Liver (tissue), 9 donors: ENCODE results near the gene TMEM175. TPM values are rescaled to one million over a fixed set of nuclear protein-coding genes. Genes with fewer than 3 reads are reported as not detected.

ENCODE experiments used
- DNase-seq: peaks from one replicate; pipeline ENCODE4 v3.0.0-alpha.2; 2017; ENCODE audit warnings: low spot score
- H3K27ac ChIP-seq, 2 donors: one replicate each; pipeline ENCODE4 v1.7.0; 2013; ENCODE audit warnings: inconsistent platforms in 2 of 2, low read length in 2 of 2, control low read depth in 1 of 2, low read depth in 1 of 2, mild to moderate bottlenecking in 1 of 2
- H3K27me3 ChIP-seq, 4 donors: one replicate each; pipeline versions ENCODE4 v1.6.1 to v1.7.0; 2013; ENCODE audit warnings: low read length in 3 of 4, inconsistent platforms in 1 of 4, mild to moderate bottlenecking in 1 of 4, moderate library complexity in 1 of 4; ENCODE audit not compliant: control insufficient read depth in 4 of 4, insufficient read depth in 4 of 4
- H3K36me3 ChIP-seq, 4 donors: one replicate each; pipeline versions ENCODE4 v1.6.1 to v1.7.0; 2013; ENCODE audit warnings: low read length in 3 of 4, mild to moderate bottlenecking in 3 of 4, low read depth in 1 of 4, moderate library complexity in 1 of 4; ENCODE audit not compliant: control insufficient read depth in 4 of 4, insufficient read depth in 3 of 4
- H3K4me1 ChIP-seq, 4 donors: one replicate each; pipeline versions ENCODE4 v1.6.1 to v1.7.0; 2013; ENCODE audit warnings: low read length in 3 of 4, mild to moderate bottlenecking in 3 of 4, moderate library complexity in 1 of 4; ENCODE audit not compliant: control insufficient read depth in 4 of 4, insufficient read depth in 4 of 4
- H3K4me3 ChIP-seq, 3 donors: one replicate each; pipeline versions ENCODE4 v1.6.1 to v1.7.0; 2013; ENCODE audit warnings: low read length in 3 of 3, control low read depth in 1 of 3, low read depth in 1 of 3, mild to moderate bottlenecking in 1 of 3
- H3K9ac ChIP-seq, 2 donors: one replicate each; pipeline ENCODE4 v1.7.0; 2013; ENCODE audit warnings: low read length in 2 of 2, mild to moderate bottlenecking in 2 of 2, moderate library complexity in 2 of 2, control low read depth in 1 of 2, low read depth in 1 of 2
- H3K9me3 ChIP-seq, 4 donors: one replicate each; pipeline versions ENCODE4 v1.6.1 to v1.7.0; 2013; ENCODE audit warnings: low read length in 3 of 4; ENCODE audit not compliant: control insufficient read depth in 4 of 4
- EGR1 ChIP-seq, 2 donors: IDR thresholded peaks; 2 replicates each; pipeline ENCODE4 v1.6.1; 2016 to 2018; ENCODE audit warnings: antibody characterized with exemption in 2 of 2, low read depth in 2 of 2
- FOXA1 ChIP-seq: IDR thresholded peaks from 2 replicates; pipeline ENCODE4 v1.6.1; 2016; ENCODE audit warnings: antibody characterized with exemption
- FOXA2 ChIP-seq: IDR thresholded peaks from 2 replicates; pipeline ENCODE4 v1.6.1; 2016; ENCODE audit warnings: antibody characterized with exemption
- GABPA ChIP-seq, 2 donors: IDR thresholded peaks in 1 of 2; conservative IDR thresholded peaks in 1 of 2; 2 replicates each; pipeline ENCODE4 v1.6.1; 2016; ENCODE audit warnings: antibody characterized with exemption in 2 of 2, mild to moderate bottlenecking in 1 of 2, moderate library complexity in 1 of 2
- HNF4A ChIP-seq, 2 donors: conservative IDR thresholded peaks; 2 replicates each; pipeline ENCODE4 v1.6.1; 2016; ENCODE audit warnings: antibody characterized with exemption in 2 of 2, mild to moderate bottlenecking in 2 of 2
- JUND ChIP-seq, 2 donors: IDR thresholded peaks; 2 replicates each; pipeline ENCODE4 v1.6.1; 2016; ENCODE audit warnings: antibody characterized with exemption in 2 of 2
- MAX ChIP-seq: IDR thresholded peaks from 2 replicates; pipeline ENCODE4 v1.6.1; 2016; ENCODE audit warnings: antibody characterized with exemption
- NR2F2 ChIP-seq: IDR thresholded peaks from 2 replicates; pipeline ENCODE4 v1.6.1; 2016; ENCODE audit warnings: antibody characterized with exemption
- RAD21 ChIP-seq, 2 donors: IDR thresholded peaks; 2 replicates each; pipeline ENCODE4 v1.6.1; 2016; ENCODE audit warnings: antibody characterized with exemption in 2 of 2, mild to moderate bottlenecking in 2 of 2
- REST ChIP-seq: IDR thresholded peaks from 2 replicates; pipeline ENCODE4 v1.6.1; 2016; ENCODE audit warnings: antibody characterized with exemption, mild to moderate bottlenecking
- RXRA ChIP-seq, 2 donors: IDR thresholded peaks; 2 replicates each; pipeline ENCODE4 v1.6.1; 2017 to 2018; ENCODE audit warnings: antibody characterized with exemption in 2 of 2, mild to moderate bottlenecking in 1 of 2
- YY1 ChIP-seq: IDR thresholded peaks from 2 replicates; pipeline ENCODE4 v1.6.1; 2016; ENCODE audit warnings: antibody characterized with exemption, mild to moderate bottlenecking
- ZBTB33 ChIP-seq: IDR thresholded peaks from 2 replicates; pipeline ENCODE4 v1.6.1; 2016; ENCODE audit warnings: antibody characterized with exemption
- WGBS: extraction: QIAGEN DNeasy Blood & Tissue Kit; methylation state at CpG from one replicate; pipeline ENCODE4 v1.1.7; 2013; 5-methylcytosine and 5-hydroxymethylcytosine counted together
- polyA plus RNA-seq, 2 donors: library from polyadenylated mRNA; stranded (reverse) in 1 of 2; unstranded in 1 of 2; fragments of 200-250 nt in 1 of 2; fragments of >200 nt in 1 of 2; fragmentation: Nextera tagmentation in 1 of 2; extraction: Ambion mirVana in 1 of 2; gene quantifications; one replicate each; pipeline versions ENCODE4 v1.2.1 to v1.2.3, GENCODE V29; 2013 to 2015
- total RNA-seq, 2 donors: library from RNA; depleted of rRNA; stranded (reverse); fragments of >200 nt; gene quantifications; one replicate each; pipeline ENCODE4 v1.2.3, GENCODE V29; 2014
- donor health status: healthy.
- donor health status: healthy.
- donor health status: healthy.
- donor health status: healthy.
- donor health status: healthy.

TMEM175 gene
- total and polyA plus RNA-seq, 4 donors = 18.6 to 26.3 (median 25.5) TPM

GRCh38 chr4:951594-952468 lies 19.6 kb downstream of the TMEM175 start:
- WGBS = 93% methylated on average over 23 of the region's 23 CpGs

GRCh38 chr4:952881-953573 lies 20.8 kb downstream of the TMEM175 start:
- Histone ChIP-seq H3K36me3 (peaks cover 0 to 22% (median 5%) of the 10 kb centered on the region in 4 donors), H3K27me3 (no peaks in the 10 kb centered on the region), H3K27ac (no peak overlapping the region), H3K9me3 (no peaks in the 10 kb centered on the region), H3K4me3 (no peak overlapping the region), H3K4me1 (no peaks in the 10 kb centered on the region), H3K9ac (no peak overlapping the region)
- TF ChIP-seq YY1 = no peak
- no peak for TF ChIP-seq NR2F2
- no peak for TF ChIP-seq ZBTB33
- WGBS = 95% methylated on average over 28 of the region's 28 CpGs
- DNase-seq = no peak

More at GRCh38 chr4:951594-952468, 19.6 kb downstream of the TMEM175 start:
- Histone ChIP-seq H3K9me3 (no peaks in the 10 kb centered on the region), H3K9ac (no peak overlapping the region), H3K27ac (no peak overlapping the region), H3K27me3 (no peaks in the 10 kb centered on the region), H3K4me1 (no peaks in the 10 kb centered on the region), H3K36me3 (peaks cover 0 to 21% (median 4%) of the 10 kb centered on the region in 4 donors), H3K4me3 (no peak overlapping the region)
- DNase-seq = no peak
- TF ChIP-seq NR2F2 (no peak), GABPA (IDR thresholded peaks at IDR 0.05 in 1 of 2, conservative IDR thresholded peaks at IDR 0.05 in 1 of 2) (no peak), FOXA1 (no peak), RAD21 (IDR thresholded peaks at IDR 0.05) (no peak), MAX (no peak), ZBTB33 (no peak)

- H3K4me1 ChIP-seq = no peaks in the 10 kb centered on the region
- no peak for TF ChIP-seq NR2F2
- no peak for TF ChIP-seq RXRA (IDR thresholded peaks at IDR 0.05)
- no peak for TF ChIP-seq ZBTB33
- no peak for TF ChIP-seq RAD21 (IDR thresholded peaks at IDR 0.05)
- no peak for TF ChIP-seq FOXA1
- TF ChIP-seq MAX = no peak
- no peak for TF ChIP-seq GABPA (IDR thresholded peaks at IDR 0.05 in 1 of 2, conservative IDR thresholded peaks at IDR 0.05 in 1 of 2)
- TF ChIP-seq FOXA2 = no peak
- no peak for TF ChIP-seq YY1
- TF ChIP-seq HNF4A (conservative IDR thresholded peaks at IDR 0.05) = no peak
- no peak for TF ChIP-seq REST
- TF ChIP-seq EGR1 (IDR thresholded peaks at IDR 0.05; ENCODE audit: low read depth in 2 of 2) = no peak
- TF ChIP-seq JUND (IDR thresholded peaks at IDR 0.05) = no peak
- no peak overlapping the region for H3K4me3 ChIP-seq
- no peak overlapping the region for H3K9ac ChIP-seq
- H3K9me3 ChIP-seq = no peaks in the 10 kb centered on the region
- 98% methylated on average over 13 of the region's 13 CpGs for WGBS
- DNase-seq = no peak
- H3K27me3 ChIP-seq = no peaks in the 10 kb centered on the region
- peaks cover 0 to 24% (median 5%) of the 10 kb centered on the region in 4 donors for H3K36me3 ChIP-seq
- H3K27ac ChIP-seq = no peak overlapping the region
Measured at GRCh38 chr4:953574-953915, 21.3 kb downstream of the TMEM175 start.
